Measurements from ENCODE around the gene C4A. TPM values are rescaled to one million over a fixed set of nuclear protein-coding genes. Genes with fewer than 3 reads are reported as not detected.
"Not testable (repeated sequence)": the region's sequence is repeated elsewhere in the genome, so short reads cannot be mapped to it uniquely, and the experiment has no call there.

C4A gene
- total RNA-seq, 1 donor from 2014 or later, result 42.4 TPM

DNA sequence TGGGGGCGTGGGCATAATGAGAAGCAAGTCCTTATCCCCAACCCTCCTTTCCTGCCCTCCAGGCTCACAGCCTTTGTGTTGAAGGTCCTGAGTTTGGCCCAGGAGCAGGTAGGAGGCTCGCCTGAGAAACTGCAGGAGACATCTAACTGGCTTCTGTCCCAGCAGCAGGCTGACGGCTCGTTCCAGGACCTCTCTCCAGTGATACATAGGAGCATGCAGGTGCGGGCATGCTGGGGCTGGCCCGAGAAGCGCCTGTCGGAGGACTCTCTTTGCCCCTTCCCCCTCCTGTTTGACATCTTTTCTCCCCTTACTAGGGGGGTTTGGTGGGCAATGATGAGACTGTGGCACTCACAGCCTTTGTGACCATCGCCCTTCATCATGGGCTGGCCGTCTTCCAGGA is 46.8 kb downstream of the C4A start:
- not testable (repeated sequence) for DNase-seq (ENCODE audit: low read depth)

DNA sequence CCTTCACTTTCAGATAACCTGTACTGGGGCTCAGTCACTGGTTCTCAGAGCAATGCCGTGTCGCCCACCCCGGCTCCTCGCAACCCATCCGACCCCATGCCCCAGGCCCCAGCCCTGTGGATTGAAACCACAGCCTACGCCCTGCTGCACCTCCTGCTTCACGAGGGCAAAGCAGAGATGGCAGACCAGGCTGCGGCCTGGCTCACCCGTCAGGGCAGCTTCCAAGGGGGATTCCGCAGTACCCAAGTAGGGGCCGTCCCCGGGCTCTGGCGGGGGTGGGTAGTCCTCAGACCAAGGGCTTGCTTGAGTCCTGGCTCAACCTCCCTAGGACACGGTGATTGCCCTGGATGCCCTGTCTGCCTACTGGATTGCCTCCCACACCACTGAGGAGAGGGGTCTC is 47.7 kb downstream of the C4A start:
- DNase-seq (ENCODE audit: low read depth), result not testable (repeated sequence)

DNA sequence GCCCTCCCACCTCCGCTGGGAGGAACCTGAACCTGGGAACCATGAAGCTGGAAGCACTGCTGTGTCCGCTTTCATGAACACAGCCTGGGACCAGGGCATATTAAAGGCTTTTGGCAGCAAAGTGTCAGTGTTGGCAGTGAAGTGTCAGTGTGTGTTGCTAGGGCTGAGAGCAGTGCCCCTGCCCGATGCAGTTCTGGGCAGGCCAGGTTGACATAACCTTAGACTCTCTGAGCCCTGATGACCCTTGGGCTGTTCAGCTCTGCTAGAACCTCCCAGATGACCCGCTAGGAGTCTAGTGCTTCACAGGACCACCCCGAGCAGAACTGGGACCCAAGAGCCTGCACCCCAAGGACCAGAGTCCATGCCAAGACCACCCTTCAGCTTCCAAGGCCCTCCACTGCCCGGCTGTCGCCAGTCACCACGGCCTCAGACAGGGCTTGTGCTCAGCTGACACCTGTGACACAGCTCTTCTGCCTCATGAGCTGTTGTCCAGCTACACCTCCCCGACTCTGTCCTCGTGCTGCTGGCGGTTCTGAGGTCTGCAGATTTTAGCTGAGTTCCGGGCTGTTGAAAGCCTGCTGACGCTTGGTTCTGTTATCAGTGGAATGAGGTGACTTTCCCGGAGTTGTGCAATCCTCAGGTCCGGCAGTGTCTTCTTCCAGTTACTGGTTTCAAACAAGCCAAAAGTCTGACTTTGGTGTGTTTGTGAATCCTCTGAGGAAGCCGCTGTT is 53.6 kb downstream of the C4A start:
- not testable (repeated sequence) for DNase-seq (ENCODE audit: low read depth)

DNA sequence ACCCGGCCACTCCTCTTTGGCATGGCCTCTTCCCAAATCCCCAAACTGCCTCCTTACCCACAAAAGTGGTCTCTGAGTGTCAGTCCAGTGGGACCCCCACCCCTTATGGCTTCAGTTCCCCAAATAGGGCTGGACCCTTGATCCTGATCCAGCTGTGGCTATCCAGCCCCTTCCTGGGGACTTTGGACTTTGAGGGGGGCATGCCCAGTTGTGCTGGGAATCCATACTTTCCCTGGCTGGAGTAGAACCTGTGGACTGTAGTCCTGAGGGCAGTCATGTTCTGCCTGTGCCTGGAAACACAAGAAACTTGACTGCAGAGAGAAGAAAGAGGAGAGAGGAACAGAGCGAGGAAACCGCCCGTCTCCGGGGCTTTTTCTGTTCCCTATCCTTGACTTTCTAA is 55.3 kb downstream of the C4A start:
- not testable (repeated sequence) for DNase-seq (ENCODE audit: low read depth)

DNA sequence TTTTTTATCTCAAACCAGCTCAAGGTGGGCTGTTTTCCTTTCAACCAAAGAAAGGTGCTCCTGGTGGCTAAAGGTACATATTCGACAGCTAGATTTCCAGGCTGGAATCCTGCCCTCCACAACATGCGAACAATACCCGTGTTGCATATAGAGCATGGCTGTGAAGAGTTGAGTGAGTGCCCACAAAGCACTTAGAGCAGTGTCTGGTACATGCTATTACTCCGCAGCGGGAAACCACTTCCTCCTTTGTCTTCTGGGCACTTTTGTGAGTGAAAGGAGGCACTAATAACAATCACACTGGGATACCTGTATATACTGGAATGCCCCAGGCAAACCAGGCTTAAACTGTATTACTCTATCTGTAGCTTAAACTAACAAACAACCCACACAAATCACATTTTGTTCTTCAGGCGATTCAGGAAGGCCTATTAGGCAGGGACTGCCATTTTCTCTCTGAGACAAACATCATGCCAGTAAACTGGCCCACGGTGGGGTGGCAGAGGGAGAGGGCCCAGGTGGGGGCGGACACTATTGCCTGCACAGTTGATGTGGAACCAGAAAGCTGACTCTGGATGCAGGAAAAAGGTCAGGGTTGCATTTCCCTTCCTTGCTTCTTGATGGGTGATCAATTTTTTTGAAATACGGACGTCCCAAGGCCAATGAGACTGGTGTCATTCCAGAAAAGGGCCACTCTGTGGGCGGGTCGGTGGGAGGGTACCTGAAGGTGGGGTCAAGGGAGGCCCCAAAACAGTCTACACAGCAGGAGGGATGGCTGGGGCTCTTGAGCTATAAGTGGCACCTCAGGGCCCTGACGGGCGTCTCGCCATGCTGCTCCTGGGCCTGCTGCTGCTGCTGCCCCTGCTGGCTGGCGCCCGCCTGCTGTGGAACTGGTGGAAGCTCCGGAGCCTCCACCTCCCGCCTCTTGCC is 56.0 kb downstream of the C4A start, which contains the start of gene CYP21A2:
TSS of gene CYP21A2 (plus strand) at position 818 of the 927 bp plus-strand sequence. CDS start at position 826, 8 bp downstream.
- DNase-seq (ENCODE audit: low read depth), result not testable (repeated sequence)

DNA sequence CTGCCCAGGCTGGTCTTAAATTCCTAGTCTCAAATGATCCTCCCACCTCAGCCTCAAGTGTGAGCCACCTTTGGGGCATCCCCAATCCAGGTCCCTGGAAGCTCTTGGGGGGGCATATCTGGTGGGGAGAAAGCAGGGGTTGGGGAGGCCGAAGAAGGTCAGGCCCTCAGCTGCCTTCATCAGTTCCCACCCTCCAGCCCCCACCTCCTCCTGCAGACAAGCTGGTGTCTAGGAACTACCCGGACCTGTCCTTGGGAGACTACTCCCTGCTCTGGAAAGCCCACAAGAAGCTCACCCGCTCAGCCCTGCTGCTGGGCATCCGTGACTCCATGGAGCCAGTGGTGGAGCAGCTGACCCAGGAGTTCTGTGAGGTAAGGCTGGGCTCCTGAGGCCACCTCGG is 57.0 kb downstream of the C4A start:
- DNase-seq (ENCODE audit: low read depth), result not testable (repeated sequence)

DNA sequence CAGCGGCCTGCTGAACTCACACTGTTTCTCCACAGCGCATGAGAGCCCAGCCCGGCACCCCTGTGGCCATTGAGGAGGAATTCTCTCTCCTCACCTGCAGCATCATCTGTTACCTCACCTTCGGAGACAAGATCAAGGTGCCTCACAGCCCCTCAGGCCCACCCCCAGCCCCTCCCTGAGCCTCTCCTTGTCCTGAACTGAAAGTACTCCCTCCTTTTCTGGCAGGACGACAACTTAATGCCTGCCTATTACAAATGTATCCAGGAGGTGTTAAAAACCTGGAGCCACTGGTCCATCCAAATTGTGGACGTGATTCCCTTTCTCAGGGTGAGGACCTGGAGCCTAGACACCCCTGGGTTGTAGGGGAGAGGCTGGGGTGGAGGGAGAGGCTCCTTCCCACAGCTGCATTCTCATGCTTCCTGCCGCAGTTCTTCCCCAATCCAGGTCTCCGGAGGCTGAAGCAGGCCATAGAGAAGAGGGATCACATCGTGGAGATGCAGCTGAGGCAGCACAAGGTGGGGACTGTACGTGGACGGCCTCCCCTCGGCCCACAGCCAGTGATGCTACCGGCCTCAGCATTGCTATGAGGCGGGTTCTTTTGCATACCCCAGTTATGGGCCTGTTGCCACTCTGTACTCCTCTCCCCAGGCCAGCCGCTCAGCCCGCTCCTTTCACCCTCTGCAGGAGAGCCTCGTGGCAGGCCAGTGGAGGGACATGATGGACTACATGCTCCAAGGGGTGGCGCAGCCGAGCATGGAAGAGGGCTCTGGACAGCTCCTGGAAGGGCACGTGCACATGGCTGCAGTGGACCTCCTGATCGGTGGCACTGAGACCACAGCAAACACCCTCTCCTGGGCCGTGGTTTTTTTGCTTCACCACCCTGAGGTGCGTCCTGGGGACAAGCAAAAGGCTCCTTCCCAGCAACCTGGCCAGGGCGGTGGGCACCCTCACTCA is 57.7 kb downstream of the C4A start:
- not testable (repeated sequence) for DNase-seq (ENCODE audit: low read depth)

DNA sequence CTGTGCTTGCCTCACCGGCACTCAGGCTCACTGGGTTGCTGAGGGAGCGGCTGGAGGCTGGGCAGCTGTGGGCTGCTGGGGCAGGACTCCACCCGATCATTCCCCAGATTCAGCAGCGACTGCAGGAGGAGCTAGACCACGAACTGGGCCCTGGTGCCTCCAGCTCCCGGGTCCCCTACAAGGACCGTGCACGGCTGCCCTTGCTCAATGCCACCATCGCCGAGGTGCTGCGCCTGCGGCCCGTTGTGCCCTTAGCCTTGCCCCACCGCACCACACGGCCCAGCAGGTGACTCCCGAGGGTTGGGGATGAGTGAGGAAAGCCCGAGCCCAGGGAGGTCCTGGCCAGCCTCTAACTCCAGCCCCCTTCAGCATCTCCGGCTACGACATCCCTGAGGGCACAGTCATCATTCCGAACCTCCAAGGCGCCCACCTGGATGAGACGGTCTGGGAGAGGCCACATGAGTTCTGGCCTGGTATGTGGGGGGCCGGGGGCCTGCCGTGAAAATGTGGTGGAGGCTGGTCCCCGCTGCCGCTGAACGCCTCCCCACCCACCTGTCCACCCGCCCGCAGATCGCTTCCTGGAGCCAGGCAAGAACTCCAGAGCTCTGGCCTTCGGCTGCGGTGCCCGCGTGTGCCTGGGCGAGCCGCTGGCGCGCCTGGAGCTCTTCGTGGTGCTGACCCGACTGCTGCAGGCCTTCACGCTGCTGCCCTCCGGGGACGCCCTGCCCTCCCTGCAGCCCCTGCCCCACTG is 58.6 kb downstream of the C4A start:
- DNase-seq (ENCODE audit: low read depth), result not testable (repeated sequence)

DNA sequence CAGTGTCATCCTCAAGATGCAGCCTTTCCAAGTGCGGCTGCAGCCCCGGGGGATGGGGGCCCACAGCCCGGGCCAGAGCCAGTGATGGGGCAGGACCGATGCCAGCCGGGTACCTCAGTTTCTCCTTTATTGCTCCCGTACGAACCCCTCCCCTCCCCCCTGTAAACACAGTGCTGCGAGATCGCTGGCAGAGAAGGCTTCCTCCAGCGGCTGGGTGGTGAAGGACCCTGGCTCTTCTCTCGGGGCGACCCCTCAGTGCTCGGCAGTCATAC is 59.1 kb downstream of the C4A start:
- DNase-seq (ENCODE audit: low read depth), result not testable (repeated sequence)

DNA sequence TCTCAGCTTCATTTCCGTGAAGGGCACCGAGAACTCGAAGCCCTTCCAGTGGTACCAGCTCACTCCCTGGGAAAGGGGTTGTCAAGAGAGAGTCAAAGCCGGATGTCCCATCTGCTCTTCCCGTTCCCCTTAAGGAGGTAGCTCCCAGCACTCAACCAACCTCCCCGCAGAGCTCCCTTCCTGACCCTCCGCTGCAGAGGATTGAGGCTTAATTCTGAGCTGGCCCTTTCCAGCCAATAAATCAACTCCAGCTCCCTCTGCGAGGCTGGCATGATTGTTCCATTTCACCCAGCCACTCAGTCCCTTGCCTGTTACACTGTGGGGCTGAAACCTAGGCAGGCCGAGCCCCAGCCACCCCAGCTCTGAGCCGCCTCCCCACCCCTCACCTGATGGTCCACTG is 59.5 kb downstream of the C4A start:
- not testable (repeated sequence) for DNase-seq (ENCODE audit: low read depth)

DNA sequence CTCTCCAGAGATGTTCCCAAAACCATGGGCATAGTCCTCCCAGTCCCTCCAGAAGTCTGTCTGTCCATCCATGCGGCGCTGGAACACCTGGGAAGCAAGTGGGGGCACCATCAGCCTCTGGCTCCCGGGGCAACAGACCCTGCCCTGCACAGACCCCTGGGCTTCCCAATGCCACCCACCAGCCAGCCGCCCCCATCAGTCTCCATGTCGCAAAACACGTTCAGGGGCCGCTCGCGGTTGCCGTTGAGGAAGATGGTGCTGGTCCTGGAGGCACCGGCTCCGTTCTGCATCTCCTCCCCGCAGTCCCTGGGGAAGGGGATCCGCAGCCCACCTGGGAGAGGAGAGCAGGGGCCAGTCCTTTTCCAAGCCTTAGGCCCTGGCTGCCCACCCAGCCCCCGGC is 60.4 kb downstream of the C4A start:
- not testable (repeated sequence) for DNase-seq (ENCODE audit: low read depth)

DNA sequence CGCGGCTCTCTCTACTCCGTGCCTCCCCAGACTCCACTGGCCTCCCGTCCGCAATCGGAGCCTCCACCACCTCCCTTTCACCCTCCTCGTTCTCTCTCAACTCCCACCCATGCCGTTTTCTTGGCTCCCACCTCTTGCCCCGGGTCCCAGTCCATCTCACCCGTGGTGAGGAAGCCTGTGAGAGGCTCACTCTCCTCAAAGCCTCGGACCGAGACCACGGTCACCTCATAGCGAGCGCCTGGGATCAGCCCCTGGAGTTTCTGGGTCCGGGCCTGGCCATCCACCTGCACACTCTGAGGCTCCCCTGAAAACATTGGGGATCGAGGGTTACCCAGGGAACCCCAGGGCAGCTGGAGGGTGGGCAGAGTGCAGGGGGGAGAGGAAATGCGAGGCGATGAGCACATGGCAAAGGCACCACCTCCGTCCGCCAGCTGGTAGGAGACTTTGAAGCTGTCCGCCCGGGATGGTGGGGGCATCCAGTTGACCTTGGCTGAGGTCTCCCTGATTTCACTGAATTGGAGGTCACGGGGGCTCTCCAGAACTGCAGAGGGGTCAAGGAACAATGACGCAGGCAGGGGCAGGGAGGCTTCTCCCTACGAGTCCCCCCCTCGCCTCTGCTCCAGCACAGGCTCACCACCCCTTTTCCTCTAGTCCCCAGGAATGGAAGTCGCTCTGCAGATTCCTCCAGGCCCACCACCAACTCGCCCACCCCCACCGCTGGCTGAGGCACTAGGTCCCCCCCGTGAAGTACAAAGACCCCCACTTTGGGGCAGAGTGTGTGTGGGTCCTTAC is 61.9 kb downstream of the C4A start:
- DNase-seq (ENCODE audit: low read depth), result not testable (repeated sequence)

DNA sequence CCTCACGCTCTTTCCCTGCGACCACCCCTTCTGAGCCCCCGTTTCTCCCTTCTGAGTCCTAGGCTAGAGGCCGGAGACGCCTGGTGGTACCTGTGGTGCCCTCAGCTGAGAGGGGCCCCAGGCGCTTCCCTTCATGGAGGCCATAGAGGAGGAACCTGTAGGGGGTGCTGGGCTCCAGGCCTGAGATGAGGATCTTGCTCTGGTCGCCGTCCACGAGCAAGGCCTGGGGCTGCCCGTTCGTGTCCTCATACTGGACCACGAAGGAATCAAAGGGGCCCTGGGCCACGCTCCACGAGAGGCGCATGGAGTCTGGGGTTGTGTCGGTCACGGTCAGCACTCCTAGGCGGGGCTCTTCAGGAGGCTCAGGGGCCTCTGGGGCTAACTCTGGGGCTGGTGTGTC is 63.1 kb downstream of the C4A start:
- DNase-seq (ENCODE audit: low read depth), result not testable (repeated sequence)

DNA sequence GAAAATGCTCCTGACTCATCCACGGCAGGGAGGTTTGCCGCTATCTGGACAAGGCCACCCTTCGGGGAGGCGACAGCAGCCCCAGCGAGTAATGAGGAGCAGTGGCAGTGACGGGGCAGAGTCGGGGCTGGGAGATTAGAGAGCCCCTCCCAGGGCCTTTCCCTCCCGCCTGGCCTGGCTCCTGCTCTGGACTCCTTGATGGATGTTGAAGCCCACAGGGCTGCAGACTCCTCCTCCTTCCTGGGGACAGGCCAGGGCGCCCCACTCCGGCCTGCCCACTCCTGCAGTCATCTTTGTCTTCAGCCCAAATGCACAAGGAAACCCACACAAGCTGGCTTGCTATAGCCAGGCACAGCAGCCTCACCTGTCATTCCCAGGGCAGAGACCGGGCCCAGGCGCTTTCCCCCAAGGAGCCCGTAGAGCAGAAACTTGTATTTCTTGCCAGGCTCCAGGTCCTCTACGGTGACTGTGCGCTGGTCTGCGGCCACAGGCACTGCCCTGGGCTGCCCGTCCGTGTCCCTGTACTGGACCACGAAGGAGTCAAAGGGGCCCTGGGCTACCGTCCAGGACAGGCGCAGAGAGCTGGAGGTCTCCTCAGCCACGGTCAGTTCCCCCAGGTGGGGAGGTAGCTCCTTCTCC is 64.1 kb downstream of the C4A start:
- no peak for DNase-seq (ENCODE audit: low read depth)

DNA sequence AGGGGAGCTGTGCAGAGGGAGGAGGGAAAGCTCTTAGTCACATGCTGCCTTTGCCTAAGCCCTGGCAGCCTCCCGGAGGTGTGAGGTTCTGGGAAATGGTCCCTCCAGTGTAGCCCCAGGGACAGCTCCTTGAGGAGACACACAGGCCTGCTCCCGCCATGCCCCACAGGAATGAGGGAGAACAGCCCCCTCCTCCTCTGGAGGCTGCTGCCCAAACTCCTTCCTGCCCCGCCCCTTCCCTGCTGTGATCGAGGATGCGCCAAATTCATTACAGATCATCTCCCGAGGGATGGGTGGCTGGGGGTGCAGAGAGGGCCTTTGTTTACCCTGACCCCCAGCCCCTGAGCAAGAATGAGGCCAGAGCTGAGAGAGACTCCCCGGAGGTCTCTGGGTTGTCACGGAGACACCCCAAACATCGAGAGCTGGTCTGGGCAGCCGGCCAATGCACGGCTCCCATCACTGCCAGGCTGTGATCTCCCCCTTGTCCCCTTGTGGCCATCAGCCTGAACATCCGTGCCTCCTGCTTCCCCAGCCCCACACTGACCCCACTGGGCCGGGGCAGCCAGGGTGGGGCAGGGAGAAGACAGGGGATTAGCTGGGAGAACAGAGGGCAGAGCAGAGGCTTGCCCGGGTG is 64.7 kb downstream of the C4A start:
- DNase-seq (ENCODE audit: low read depth), result no peak

DNA sequence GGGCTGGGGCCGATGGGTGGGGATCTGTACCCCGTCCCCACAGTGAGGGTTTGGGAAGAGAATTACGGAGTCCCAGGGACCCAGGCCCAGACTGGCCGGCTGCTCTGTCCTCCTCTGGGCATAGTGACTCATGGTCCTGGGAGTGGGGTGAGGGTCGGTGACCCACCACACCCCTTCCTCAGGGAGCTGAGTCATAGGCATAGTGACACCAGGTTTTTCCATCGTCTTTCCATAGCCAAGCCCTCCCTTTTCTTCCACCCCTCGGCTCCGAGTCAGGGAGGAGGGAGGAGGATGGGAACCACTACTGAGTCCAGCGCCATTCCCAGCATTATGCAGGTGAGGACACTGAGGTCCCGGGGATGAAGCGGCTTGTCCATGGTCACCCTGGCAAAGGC is 65.2 kb downstream of the C4A start:
- peak; percentile 36 for DNase-seq (ENCODE audit: low read depth)

DNA sequence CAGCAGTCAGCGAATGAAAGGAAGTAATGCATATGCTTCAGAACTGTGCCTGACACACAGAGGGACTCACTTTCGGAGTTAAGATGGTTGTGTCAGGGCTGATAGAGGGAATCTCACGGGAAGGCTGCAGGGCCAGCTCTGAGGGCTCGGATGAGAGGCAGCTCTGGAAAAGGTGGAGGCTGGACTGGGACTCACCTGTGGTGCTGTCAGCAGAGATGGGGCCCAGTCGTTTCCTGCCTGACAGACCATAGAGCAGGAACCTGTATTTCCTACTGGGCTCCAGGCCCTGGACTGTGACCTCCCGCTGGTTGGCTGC is 65.6 kb downstream of the C4A start:
- DNase-seq (ENCODE audit: low read depth), result no peak

DNA sequence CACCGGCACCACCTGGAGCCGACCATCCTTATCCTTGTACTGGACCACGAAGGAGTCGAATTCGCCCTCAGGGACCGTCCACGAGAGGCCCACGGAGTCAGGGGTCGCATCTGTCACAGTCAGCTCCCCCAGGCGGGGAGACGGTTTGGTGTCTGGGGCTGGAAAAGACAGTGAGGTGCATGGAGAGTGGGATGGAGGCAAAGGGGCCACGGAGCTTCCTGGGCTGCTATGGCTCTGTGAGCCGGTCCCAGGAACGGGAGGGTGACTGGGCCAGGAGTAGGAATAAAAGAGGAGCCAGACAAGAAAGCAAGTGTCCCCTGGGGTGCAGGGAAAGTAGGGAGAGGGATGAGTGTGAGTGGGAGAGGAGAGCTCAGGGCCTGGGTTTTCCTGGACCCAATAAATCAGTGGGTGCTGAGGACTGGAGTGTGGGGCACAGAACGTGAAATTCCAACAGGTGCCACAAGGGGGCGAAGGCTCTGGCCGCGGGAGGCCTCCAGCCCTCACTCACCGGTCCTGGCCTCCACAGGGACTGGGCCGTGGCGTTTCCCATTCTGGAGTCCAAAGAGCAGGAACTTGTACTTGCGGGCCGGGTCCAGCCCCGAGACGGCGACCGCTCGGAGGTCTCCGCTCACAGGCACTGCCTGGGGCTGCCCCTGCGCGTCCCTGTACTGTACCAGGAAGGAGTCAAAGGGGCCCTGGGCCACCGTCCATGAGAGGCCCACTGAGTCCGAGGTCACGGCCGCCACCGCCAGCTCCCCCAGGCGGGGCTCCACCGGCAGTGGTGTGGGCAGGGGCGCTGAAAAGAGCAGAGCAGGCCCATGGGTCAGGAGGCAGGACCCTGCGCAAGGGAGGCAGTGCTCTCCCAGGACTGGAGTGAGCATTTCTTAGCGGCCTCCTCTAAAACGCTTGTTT is 66.3 kb downstream of the C4A start:
- DNase-seq (ENCODE audit: low read depth), result peak; percentile 14

All from renal cortical epithelial cell (primary cell).